CD8-positive, alpha-beta memory T cell (primary cell): ENCODE data around the gene STRBP. TPM values are rescaled to one million over a fixed set of nuclear protein-coding genes. Genes with fewer than 3 reads are reported as not detected.

Experiments
- CTCF ChIA-PET: fragments of 350-600 bp; sonication (Branson Sonifier 250); formaldehyde crosslinking; loops from one replicate; lab custom pipeline; 2021; ENCODE audit warnings: antibody characterized with exemption; lab: Charles Lee
- POLR2A ChIA-PET: fragments of 350-600 bp; sonication (Branson Sonifier 250); formaldehyde crosslinking; loops from one replicate; lab custom pipeline; 2021; ENCODE audit warnings: antibody characterized with exemption; lab: Charles Lee
- DNase-seq, 5 donors: peaks; one replicate each; pipeline versions ENCODE4 v3.0.0 to v3.0.0-alpha.2; 2020 to 2022; ENCODE audit warnings: mixed read lengths in 1 of 5
- H3K27ac ChIP-seq: one replicate; pipeline ENCODE4 v1.7.0; 2013; ENCODE audit warnings: low read depth, mild to moderate bottlenecking, low read length, moderate library complexity
- H3K27me3 ChIP-seq: 2 replicates; pipeline ENCODE4 v1.7.0; 2013; ENCODE audit warnings: low read length, mild to moderate bottlenecking; ENCODE audit not compliant: insufficient read depth, poor library complexity, severe bottlenecking
- H3K36me3 ChIP-seq: 2 replicates; pipeline ENCODE4 v1.7.0; 2013; ENCODE audit warnings: mild to moderate bottlenecking, low read length, moderate library complexity; ENCODE audit not compliant: insufficient read depth
- H3K4me1 ChIP-seq: 2 replicates; pipeline ENCODE4 v1.7.0; 2013; ENCODE audit warnings: mild to moderate bottlenecking, low read length, moderate library complexity; ENCODE audit not compliant: insufficient read depth
- H3K4me3 ChIP-seq: 2 replicates; pipeline ENCODE4 v1.7.0; 2013; ENCODE audit warnings: mild to moderate bottlenecking, low read length
- H3K9me3 ChIP-seq: 2 replicates; pipeline ENCODE4 v1.7.0; 2013; ENCODE audit warnings: mild to moderate bottlenecking, low read length
- H3K27ac Mint-ChIP-seq, 8 donors: one replicate each; pipeline ENCODE4 v1.8.0; 2020 to 2021; ENCODE audit warnings: mixed read lengths in 8 of 8, mild to moderate bottlenecking in 6 of 8, inconsistent platforms in 3 of 8, moderate library complexity in 3 of 8
- H3K27me3 Mint-ChIP-seq, 2 donors: one replicate each; pipeline ENCODE4 v1.8.0; 2020 to 2021; ENCODE audit warnings: mixed read lengths in 2 of 2, mild to moderate bottlenecking in 1 of 2, moderate library complexity in 1 of 2
- H3K36me3 Mint-ChIP-seq, 3 donors: one replicate each; pipeline ENCODE4 v1.8.0; 2020 to 2021; ENCODE audit warnings: mixed read lengths in 3 of 3, inconsistent platforms in 1 of 3, mild to moderate bottlenecking in 1 of 3
- H3K4me1 Mint-ChIP-seq, 3 donors: one replicate each; pipeline ENCODE4 v1.8.0; 2020 to 2021; ENCODE audit warnings: mixed read lengths in 3 of 3, inconsistent platforms in 1 of 3, mild to moderate bottlenecking in 1 of 3
- H3K4me3 Mint-ChIP-seq, 7 donors: one replicate each; pipeline ENCODE4 v1.8.0; 2020 to 2021; ENCODE audit warnings: mixed read lengths in 7 of 7, mild to moderate bottlenecking in 6 of 7, moderate library complexity in 4 of 7, inconsistent platforms in 2 of 7
- H3K9me3 Mint-ChIP-seq, 5 donors: one replicate each; pipeline ENCODE4 v1.8.0; 2020 to 2022; ENCODE audit warnings: mixed read lengths in 5 of 5, mild to moderate bottlenecking in 3 of 5, moderate library complexity in 2 of 5, inconsistent platforms in 1 of 5
- polyA plus RNA-seq: library from polyadenylated mRNA; unstranded; fragments of 300-500 nt; fragmentation: Illumina TruSeq; gene quantifications from one replicate; pipeline ENCODE4 v1.2.3, GENCODE V29; 2021
- total RNA-seq, 2 experiments: library from RNA; stranded (reverse); gene quantifications; one replicate each; pipeline ENCODE4 v1.2.3, GENCODE V29; 2021

STRBP gene
- total and polyA plus RNA-seq, 3 experiments from 2014 or later: 22.2 to 32.3 (median 31.4) TPM

- Histone ChIP-seq H3K36me3 (peaks cover 14% of the 10 kb centered on the region), H3K27me3 (no peaks in the 10 kb centered on the region), H3K4me3 (no peak overlapping the region), H3K9me3 (no peaks in the 10 kb centered on the region), H3K27ac (no peak overlapping the region), H3K4me1 (no peaks in the 10 kb centered on the region)
- CTCF ChIA-PET: no interaction called here
- H3K27ac Mint-ChIP-seq: no peak overlapping the region
- no peaks in the 10 kb centered on the region for H3K27me3 Mint-ChIP-seq
- no peak overlapping the region for H3K4me3 Mint-ChIP-seq
- H3K4me1 Mint-ChIP-seq: no peaks in the 10 kb centered on the region
- no peak for DNase-seq
- peaks cover 11 to 86% (median 20%) of the 10 kb centered on the region in 3 donors for H3K36me3 Mint-ChIP-seq
- H3K9me3 Mint-ChIP-seq: no peaks in the 10 kb centered on the region
- POLR2A ChIA-PET: no interaction called here
Measured at GRCh38 chr9:123090956-123091355, 177.4 kb downstream of the STRBP start.

GRCh38 chr9:123090198-123090896 lies 178.0 kb downstream of the STRBP start:
- no peak for DNase-seq
- Mint-ChIP-seq H3K4me3 (no peak overlapping the region), H3K27ac (peak overlapping the region in 2 of 8 donors; percentile 17 to 43), H3K27me3 (no peaks in the 10 kb centered on the region), H3K4me1 (no peaks in the 10 kb centered on the region), H3K9me3 (no peaks in the 10 kb centered on the region), H3K36me3 (peaks cover 9 to 85% (median 20%) of the 10 kb centered on the region in 3 donors)
- H3K4me1 ChIP-seq: no peaks in the 10 kb centered on the region
- no peak overlapping the region for H3K4me3 ChIP-seq
- POLR2A ChIA-PET: no interaction called here
- H3K36me3 ChIP-seq: peaks cover 11% of the 10 kb centered on the region
- CTCF ChIA-PET: no interaction called here
- H3K27me3 ChIP-seq: no peaks in the 10 kb centered on the region
- no peak overlapping the region for H3K27ac ChIP-seq
- no peaks in the 10 kb centered on the region for H3K9me3 ChIP-seq

GRCh38 chr9:123089790-123090189 lies 178.6 kb downstream of the STRBP start:
- Histone ChIP-seq H3K27ac (no peak overlapping the region), H3K9me3 (no peaks in the 10 kb centered on the region), H3K4me1 (no peaks in the 10 kb centered on the region), H3K27me3 (no peaks in the 10 kb centered on the region), H3K4me3 (no peak overlapping the region), H3K36me3 (peaks cover 14% of the 10 kb centered on the region)
- CTCF ChIA-PET: no interaction called here
- no peak for DNase-seq
- H3K4me1 Mint-ChIP-seq: no peaks in the 10 kb centered on the region
- peaks cover 9 to 86% (median 20%) of the 10 kb centered on the region in 3 donors for H3K36me3 Mint-ChIP-seq
- H3K27me3 Mint-ChIP-seq: no peaks in the 10 kb centered on the region
- H3K9me3 Mint-ChIP-seq: no peaks in the 10 kb centered on the region
- POLR2A ChIA-PET: no interaction called here
- no peak overlapping the region for H3K4me3 Mint-ChIP-seq
- H3K27ac Mint-ChIP-seq: no peak overlapping the region

GRCh38 chr9:123089040-123089439 lies 179.3 kb downstream of the STRBP start:
- Mint-ChIP-seq H3K9me3 (no peaks in the 10 kb centered on the region), H3K36me3 (peaks cover 9 to 88% (median 26%) of the 10 kb centered on the region in 3 donors), H3K4me3 (no peak overlapping the region), H3K4me1 (no peaks in the 10 kb centered on the region), H3K27me3 (no peaks in the 10 kb centered on the region), H3K27ac (peak overlapping the region in 4 of 8 donors; percentile 16 to 46 (median 44))
- no peaks in the 10 kb centered on the region for H3K9me3 ChIP-seq
- H3K27me3 ChIP-seq: no peaks in the 10 kb centered on the region
- DNase-seq: no peak
- no peaks in the 10 kb centered on the region for H3K4me1 ChIP-seq
- ChIA-PET CTCF (no interaction called here), POLR2A (no interaction called here)
- H3K36me3 ChIP-seq: peaks cover 17% of the 10 kb centered on the region
- H3K4me3 ChIP-seq: no peak overlapping the region
- H3K27ac ChIP-seq: no peak overlapping the region

- Mint-ChIP-seq H3K9me3 (no peaks in the 10 kb centered on the region), H3K27me3 (no peaks in the 10 kb centered on the region), H3K36me3 (peaks cover 13 to 87% (median 25%) of the 10 kb centered on the region in 3 donors), H3K4me3 (peak overlapping the region in 1 of 7 donors; percentile 10), H3K27ac (peak overlapping the region in 3 of 8 donors; percentile 0 to 46 (median 36)), H3K4me1 (no peaks in the 10 kb centered on the region)
- no peaks in the 10 kb centered on the region for H3K9me3 ChIP-seq
- H3K36me3 ChIP-seq: peaks cover 17% of the 10 kb centered on the region
- H3K27ac ChIP-seq: no peak overlapping the region
- no peaks in the 10 kb centered on the region for H3K4me1 ChIP-seq
- CTCF ChIA-PET: interaction anchor here (1.2 kb wide), 1 partner anchor 10 kb away, joined by 3 read pairs; no protein-coding TSS in a partner anchor
- H3K4me3 ChIP-seq: no peak overlapping the region
- POLR2A ChIA-PET: no interaction called here
- no peaks in the 10 kb centered on the region for H3K27me3 ChIP-seq
- no peak for DNase-seq
Measured at GRCh38 chr9:123087359-123087888, 181.0 kb downstream of the STRBP start.

GRCh38 chr9:123085916-123086315 lies 182.5 kb downstream of the STRBP start:
- H3K4me3 ChIP-seq: no peak overlapping the region
- no peaks in the 10 kb centered on the region for H3K27me3 ChIP-seq
- Mint-ChIP-seq H3K9me3 (no peaks in the 10 kb centered on the region), H3K27me3 (no peaks in the 10 kb centered on the region), H3K4me1 (no peaks in the 10 kb centered on the region), H3K4me3 (no peak overlapping the region), H3K27ac (no peak overlapping the region), H3K36me3 (peaks cover 13 to 85% (median 28%) of the 10 kb centered on the region in 3 donors)
- no peaks in the 10 kb centered on the region for H3K9me3 ChIP-seq
- H3K27ac ChIP-seq: no peak overlapping the region
- no peaks in the 10 kb centered on the region for H3K4me1 ChIP-seq
- POLR2A ChIA-PET: no interaction called here
- no peak for DNase-seq
- H3K36me3 ChIP-seq: peaks cover 20% of the 10 kb centered on the region
- CTCF ChIA-PET: no interaction called here

GRCh38 chr9:123084256-123084655 lies 184.1 kb downstream of the STRBP start:
- H3K27ac ChIP-seq: no peak overlapping the region
- no peaks in the 10 kb centered on the region for H3K27me3 ChIP-seq
- CTCF ChIA-PET: interaction anchor here (1.2 kb wide), 1 partner anchor 266 kb away, joined by 4 read pairs; no protein-coding TSS in a partner anchor
- DNase-seq: no peak
- Mint-ChIP-seq H3K9me3 (no peaks in the 10 kb centered on the region), H3K4me1 (no peaks in the 10 kb centered on the region), H3K27me3 (no peaks in the 10 kb centered on the region), H3K4me3 (no peak overlapping the region), H3K36me3 (peaks cover 3 to 81% (median 28%) of the 10 kb centered on the region in 3 donors), H3K27ac (peak overlapping the region in 2 of 8 donors; percentile 24 to 62)
- no peaks in the 10 kb centered on the region for H3K4me1 ChIP-seq
- H3K9me3 ChIP-seq: no peaks in the 10 kb centered on the region
- POLR2A ChIA-PET: no interaction called here
- peaks cover 23% of the 10 kb centered on the region for H3K36me3 ChIP-seq
- no peak overlapping the region for H3K4me3 ChIP-seq

- H3K27me3 ChIP-seq: no peaks in the 10 kb centered on the region
- ChIA-PET POLR2A (no interaction called here), CTCF (interaction anchor here (1.2 to 3.8 kb wide), 2 partner anchors 266 kb away, joined by 4 to 22 read pairs; no protein-coding TSS in a partner anchor)
- no peak overlapping the region for H3K4me3 ChIP-seq
- H3K9me3 ChIP-seq: no peaks in the 10 kb centered on the region
- H3K27me3 Mint-ChIP-seq: no peaks in the 10 kb centered on the region
- no peaks in the 10 kb centered on the region for H3K4me1 Mint-ChIP-seq
- no peak overlapping the region for H3K4me3 Mint-ChIP-seq
- H3K4me1 ChIP-seq: no peaks in the 10 kb centered on the region
- DNase-seq: no peak
- H3K9me3 Mint-ChIP-seq: no peaks in the 10 kb centered on the region
- H3K36me3 Mint-ChIP-seq: peaks cover 3 to 78% (median 26%) of the 10 kb centered on the region in 3 donors
- peaks cover 23% of the 10 kb centered on the region for H3K36me3 ChIP-seq
- H3K27ac Mint-ChIP-seq: no peak overlapping the region
- H3K27ac ChIP-seq: no peak overlapping the region
Measured at GRCh38 chr9:123083680-123084079, 184.7 kb downstream of the STRBP start.
